ENCODE measurements around the gene MAP3K7.
A peak's percentile ranks its signal among the peaks of the same experiment; 100 is the strongest.

Gene MAP3K7

DNA sequence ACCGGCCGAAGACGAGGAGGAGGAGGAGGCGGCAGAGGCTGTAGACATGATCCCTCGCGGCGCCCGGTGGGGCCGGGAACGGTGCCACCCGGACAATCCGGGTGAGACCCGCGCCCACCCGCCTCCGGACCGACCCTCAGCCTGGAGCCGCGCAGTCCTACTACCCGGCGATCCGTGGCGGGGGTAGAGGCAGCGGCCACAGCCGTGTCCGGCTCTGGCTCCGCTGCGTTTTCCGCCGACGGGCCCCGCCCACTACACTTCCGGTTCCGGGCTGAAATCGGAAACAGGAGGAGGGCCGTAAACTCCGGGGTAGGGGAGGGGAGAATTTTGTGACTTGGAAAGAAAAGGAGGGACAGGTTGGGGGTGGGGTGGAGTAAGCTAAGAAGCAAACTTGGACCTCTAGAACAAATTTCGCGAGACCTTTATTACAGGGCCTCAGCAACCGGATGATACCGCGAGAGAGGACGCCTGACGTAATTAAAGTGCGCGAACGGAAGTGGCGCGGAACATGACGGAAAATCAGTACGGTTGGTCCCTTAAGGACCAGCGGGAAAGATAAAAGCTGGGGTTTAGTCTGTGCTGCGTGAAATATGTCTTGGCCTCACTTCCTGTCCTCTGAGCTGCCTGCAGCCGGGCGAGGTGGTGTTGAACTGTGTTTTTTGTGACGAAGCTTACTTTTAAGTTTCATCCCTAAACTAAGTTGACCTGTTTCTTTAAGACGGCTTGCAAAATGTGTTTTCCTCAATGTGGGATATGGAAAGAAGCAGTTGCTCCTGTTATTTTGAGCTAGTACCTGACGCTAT lies at the start of gene MAP3K7:
TSS of gene MAP3K7 (minus strand) at position 237 of the 803 bp plus-strand sequence. CDS start at position 48, 189 bp downstream.
- DNase-seq, result peak; percentile 90

DNA sequence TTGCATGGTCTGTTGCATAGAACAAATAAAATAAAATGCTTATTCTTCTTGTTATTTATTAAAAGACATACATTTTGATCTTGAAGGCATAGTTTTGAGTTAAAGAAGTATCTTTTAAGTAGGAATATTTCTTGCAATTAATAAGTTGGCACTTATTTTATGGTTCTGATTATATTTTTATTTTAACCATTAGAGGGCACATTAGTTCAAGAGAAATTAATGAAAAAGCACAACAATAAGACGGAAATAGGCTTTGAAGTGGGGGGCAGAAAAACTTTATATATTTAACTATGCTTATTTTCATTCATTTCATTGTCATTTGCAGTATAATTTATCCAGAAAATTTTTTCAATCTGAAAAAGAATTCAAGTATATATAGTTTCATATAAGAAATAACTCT lies 44.2 kb upstream of the MAP3K7 start:
- no peak for DNase-seq

DNA sequence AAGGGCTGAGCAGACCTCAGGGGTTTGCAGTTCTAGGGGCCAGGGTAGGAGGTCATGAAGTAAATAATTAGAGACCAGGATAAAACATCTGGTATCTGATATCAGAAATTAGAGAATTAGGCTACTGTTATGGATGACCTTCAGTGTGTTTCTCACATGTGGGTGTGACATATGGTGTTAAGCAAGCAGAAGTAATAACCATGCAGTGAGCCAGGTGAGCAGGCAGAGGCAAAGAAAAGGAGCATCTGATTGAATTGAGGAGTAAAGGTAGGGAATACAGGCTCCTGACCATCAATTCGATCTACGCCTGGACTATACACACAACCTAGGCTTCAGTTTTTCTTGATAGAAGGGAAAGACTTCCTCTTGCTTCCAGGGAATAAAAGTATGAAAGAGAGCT lies 34.7 kb upstream of the MAP3K7 start:
- no peak for DNase-seq

DNA sequence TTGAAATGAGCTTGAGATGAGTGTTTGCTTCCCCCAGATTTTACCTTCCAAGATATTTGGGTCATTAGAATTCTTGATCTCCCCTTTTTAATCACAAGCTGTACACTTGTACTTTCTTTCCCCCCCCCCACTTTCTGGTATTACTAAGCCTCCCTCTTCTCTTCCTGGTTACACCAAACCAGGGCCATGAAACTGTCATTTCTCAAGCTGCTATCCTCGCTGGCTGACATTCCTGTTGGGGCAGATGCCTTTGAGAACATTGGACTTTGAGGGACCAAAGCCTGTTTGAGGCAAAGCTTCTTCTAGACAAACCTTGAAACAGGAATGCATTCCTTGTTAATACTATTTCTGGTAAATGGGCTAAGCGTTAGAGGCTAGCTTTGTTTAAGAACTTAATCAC lies 32.3 kb upstream of the MAP3K7 start:
- no peak for DNase-seq

GRCh38 chr6:90612313-90612680 lies 25.4 kb upstream of the MAP3K7 start:
- no peak for DNase-seq

DNA sequence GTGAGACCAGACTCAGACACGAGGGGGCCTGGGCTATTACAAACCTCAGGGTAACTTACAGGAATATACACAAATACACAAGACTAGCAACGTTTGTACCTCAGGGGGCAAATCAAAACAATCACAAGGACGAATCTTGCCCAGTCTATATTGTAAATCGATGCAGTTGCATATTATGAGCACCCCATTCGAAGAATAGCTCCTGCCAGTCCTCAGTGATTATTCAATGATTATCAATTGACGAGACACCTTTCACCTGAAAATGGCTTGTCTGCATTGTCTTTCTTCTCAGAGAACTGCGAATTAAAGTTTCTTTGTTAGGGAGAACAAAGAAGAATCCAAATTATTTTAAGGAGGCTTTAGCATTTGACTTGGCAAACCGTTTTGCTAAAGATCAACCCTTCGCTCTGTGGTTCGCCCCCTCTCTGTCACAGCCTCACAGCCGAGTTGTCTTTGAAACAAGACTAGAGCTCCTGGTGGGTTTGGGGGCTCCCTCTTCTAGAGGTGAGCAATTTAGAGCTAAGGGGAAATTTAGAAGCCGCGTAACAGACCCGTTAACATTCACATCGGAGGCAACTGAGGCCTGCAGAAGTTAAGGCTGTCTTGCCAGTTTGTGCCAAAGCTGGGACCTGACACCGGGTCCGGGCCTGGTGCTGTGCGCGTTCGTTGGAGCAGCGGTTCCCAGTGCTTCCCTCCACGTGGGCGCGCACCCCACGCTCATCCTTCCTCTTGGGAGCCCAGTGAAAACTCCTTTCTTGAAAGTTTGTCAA lies 24.9 kb upstream of the MAP3K7 start:
- no peak for DNase-seq

DNA sequence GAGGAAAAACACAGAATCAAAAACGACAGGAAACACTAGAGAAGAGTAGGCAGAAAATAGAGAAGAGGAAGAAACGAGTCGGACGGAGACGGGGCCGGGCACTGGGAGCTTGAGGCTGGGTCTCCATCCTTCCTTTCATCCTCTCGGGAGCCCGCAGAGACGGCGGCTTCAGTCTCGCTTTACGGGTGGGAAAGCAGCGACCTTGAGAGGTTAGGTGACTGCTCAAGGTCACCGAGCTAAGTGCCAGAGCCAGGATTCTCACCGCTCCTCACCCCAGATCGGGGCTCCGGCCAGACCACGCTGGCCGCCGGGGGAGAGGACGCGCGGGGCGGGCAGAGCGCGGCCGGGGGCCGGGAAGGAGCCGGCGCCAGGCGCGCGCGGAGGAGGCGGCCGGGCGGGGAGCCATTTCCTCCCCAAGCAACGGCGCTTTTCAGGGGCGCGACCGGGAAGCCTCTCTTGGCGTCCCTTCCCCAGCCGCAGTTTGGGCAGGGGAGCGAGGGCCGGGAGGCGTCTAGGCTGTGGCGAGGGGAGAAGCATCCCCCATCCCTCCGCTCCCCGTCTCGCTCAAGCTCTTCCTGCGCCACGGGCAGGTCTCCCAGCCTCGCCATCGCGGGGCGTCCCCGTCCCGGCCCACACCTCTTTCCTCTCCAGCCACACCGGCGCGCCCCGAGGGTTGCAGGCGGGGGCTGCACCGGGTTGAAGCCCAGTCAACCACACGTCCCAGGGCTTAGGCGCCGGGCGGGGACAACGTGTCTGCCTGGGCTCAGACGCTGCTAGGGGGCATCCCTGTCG lies 24.1 kb upstream of the MAP3K7 start:
- DNase-seq, result peak; percentile 40

- no peak for DNase-seq
Measured at GRCh38 chr6:90610301-90610750, 23.5 kb upstream of the MAP3K7 start.

DNA sequence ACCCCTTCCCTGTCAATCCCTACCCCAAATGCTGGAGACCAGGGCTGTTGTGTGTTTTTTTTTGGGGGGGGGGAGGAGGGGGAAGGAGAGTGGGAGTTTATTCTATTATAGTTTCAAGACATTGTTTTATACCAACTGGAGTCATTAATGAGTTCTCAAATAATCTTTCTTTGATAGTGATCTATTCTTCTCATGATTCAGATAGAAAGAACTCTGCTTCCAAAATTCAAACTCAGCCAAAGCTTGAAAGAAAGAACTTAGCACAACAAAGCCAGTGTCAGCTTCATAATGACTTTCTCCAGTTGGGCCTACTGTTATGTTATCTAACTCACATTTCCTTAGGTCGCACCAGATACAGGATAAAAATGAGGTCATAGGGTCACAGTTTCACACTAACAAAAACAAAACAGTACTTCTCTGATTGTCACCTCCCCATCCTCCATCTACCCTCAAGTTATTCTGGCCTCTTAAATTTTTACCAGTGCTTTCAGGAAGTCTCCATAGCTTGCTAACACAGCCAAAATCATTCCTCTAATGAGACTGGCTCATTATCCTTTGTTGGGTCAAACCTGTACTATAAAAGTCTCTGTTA lies 19.0 kb upstream of the MAP3K7 start:
- DNase-seq, result no peak

DNA sequence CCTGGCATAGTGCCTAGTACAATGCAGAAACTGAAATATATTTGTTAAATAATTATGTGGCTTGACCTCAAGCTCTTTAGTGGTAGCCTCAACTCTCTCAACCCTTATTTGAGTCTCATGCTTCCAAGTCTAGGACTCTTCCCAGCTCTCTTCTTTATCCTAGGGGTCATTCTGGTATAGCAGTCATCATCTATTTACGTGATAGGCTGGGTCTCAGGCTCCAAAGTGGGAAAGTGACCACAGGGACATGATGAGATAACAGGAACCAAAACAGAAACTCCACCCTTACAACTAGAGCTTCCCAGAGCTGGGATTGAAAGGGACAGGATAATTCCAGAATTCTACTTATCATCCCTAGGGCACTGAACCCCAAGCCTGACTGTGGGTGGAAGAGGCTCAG lies 17.7 kb upstream of the MAP3K7 start:
- DNase-seq, result no peak

- no peak for DNase-seq
Measured at GRCh38 chr6:90599151-90599550, 12.3 kb upstream of the MAP3K7 start.

GRCh38 chr6:90598192-90598951 lies 11.5 kb upstream of the MAP3K7 start:
- DNase-seq, result no peak

DNA sequence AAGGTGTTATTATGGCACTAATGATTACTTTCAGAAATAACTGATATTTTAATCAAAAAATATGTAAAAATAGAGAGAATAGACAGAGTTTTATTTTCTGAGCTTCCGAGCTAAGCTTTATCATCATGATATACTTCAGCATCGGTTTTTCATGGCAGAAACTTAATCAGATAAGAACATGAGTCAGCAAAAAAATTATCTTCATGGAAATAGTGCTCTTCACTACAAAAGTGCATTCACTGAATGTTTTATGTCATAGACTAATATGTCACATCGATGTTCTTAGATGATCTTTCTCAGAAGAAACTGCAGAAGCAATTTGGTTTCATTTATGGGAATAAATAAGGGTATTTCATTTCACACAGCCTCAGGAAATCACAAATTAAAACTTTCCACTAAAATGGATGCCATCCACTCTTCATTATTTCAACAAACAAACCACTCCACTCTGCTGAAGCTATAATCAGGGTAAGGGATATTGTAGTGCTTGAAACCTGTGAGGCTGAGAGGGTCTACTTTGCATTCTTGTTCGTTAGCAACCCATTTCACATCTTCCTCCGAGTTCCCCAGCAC lies 10.2 kb upstream of the MAP3K7 start:
- no peak for DNase-seq

- DNase-seq, result no peak
Measured at GRCh38 chr6:90595854-90596253, 9.0 kb upstream of the MAP3K7 start.

GRCh38 chr6:90586546-90586835 lies 381 bp downstream of the MAP3K7 start:
- DNase-seq, result no peak

- DNase-seq, result no peak
Measured at GRCh38 chr6:90584636-90585255, 2.1 kb downstream of the MAP3K7 start.

GRCh38 chr6:90583836-90584481 lies 2.9 kb downstream of the MAP3K7 start:
- DNase-seq, result no peak

DNA sequence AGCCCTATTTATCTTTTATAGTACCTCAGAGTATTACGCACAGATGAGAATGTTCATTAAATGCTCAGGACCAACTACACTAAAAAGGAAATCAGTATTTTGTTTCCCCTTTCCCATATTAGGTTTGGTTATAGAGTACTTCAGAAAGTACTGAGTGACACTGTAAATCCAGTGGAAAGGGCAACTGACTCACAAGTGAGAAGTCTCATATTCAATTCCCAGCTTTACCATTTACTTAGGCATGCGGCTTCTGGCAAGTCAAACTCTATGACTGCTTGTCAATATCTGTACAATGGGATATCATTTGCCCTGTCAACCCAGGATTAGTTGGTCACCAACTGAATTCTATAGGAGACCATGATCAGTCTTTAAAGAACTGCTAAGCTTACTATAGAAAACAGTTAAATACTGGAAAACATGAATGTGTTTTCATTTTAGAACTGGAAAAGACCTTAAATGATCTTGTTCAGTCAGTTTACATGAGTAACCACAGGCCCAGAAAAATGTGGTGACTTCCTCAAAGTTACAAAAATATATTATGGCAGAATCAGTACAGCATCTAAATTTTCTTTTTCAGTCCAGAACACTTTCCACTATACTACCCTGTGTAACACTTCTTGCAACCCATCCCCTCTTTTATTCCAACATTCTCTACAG lies 3.6 kb downstream of the MAP3K7 start:
- no peak for DNase-seq

- no peak for DNase-seq
Measured at GRCh38 chr6:90581146-90581545, 5.7 kb downstream of the MAP3K7 start.

GRCh38 chr6:90578894-90579549 lies 7.8 kb downstream of the MAP3K7 start:
- no peak for DNase-seq

Data from NCI-H2227 treated with DMSO at 0.1 percent for 48 hours (cell line).